Measurements from ENCODE around the gene ITSN2.
A peak's percentile ranks its signal among the peaks of the same experiment; 100 is the strongest.

The ITSN2 gene

GRCh38 chr2:24332791-24333540, 27.4 kb downstream of the ITSN2 start:
- no peak overlapping the region for H3K27ac Mint-ChIP-seq
- H3K27me3 Mint-ChIP-seq: no peaks in the 10 kb centered on the region
- peaks cover 60% of the 10 kb centered on the region for H3K4me1 Mint-ChIP-seq (ENCODE audit: low read depth)
- peaks cover 5% of the 10 kb centered on the region for H3K36me3 Mint-ChIP-seq (ENCODE audit: low read depth)
- no peak overlapping the region for H3K4me3 Mint-ChIP-seq
- DNase-seq: no peak
- no peaks in the 10 kb centered on the region for H3K9me3 Mint-ChIP-seq

GRCh38 chr2:24330161-24330560, 30.2 kb downstream of the ITSN2 start:
- Mint-ChIP-seq H3K36me3 (ENCODE audit: low read depth) (peaks cover 9% of the 10 kb centered on the region), H3K9me3 (no peaks in the 10 kb centered on the region), H3K4me3 (no peak overlapping the region), H3K27ac (no peak overlapping the region), H3K27me3 (no peaks in the 10 kb centered on the region), H3K4me1 (ENCODE audit: low read depth) (peaks cover 50% of the 10 kb centered on the region)
- no peak for DNase-seq

- no peaks in the 10 kb centered on the region for H3K9me3 Mint-ChIP-seq
- DNase-seq: no peak
- H3K36me3 Mint-ChIP-seq (ENCODE audit: low read depth): peaks cover 11% of the 10 kb centered on the region
- H3K27ac Mint-ChIP-seq: no peak overlapping the region
- H3K27me3 Mint-ChIP-seq: no peaks in the 10 kb centered on the region
- H3K4me3 Mint-ChIP-seq: no peak overlapping the region
- H3K4me1 Mint-ChIP-seq (ENCODE audit: low read depth): peaks cover 50% of the 10 kb centered on the region
Measured at GRCh38 chr2:24329700-24330099, 30.6 kb downstream of the ITSN2 start.

GRCh38 chr2:24328010-24328409, 32.3 kb downstream of the ITSN2 start:
- no peak overlapping the region for H3K4me3 Mint-ChIP-seq
- H3K4me1 Mint-ChIP-seq (ENCODE audit: low read depth): peaks cover 40% of the 10 kb centered on the region
- no peak for DNase-seq
- H3K27ac Mint-ChIP-seq: no peak overlapping the region
- H3K27me3 Mint-ChIP-seq: no peaks in the 10 kb centered on the region
- H3K36me3 Mint-ChIP-seq (ENCODE audit: low read depth): peaks cover 16% of the 10 kb centered on the region
- H3K9me3 Mint-ChIP-seq: no peaks in the 10 kb centered on the region

GRCh38 chr2:24317491-24317920, 42.8 kb downstream of the ITSN2 start:
- peaks cover 50% of the 10 kb centered on the region for H3K4me1 Mint-ChIP-seq (ENCODE audit: low read depth)
- no peaks in the 10 kb centered on the region for H3K27me3 Mint-ChIP-seq
- H3K4me3 Mint-ChIP-seq: no peak overlapping the region
- peaks cover 29% of the 10 kb centered on the region for H3K36me3 Mint-ChIP-seq (ENCODE audit: low read depth)
- no peak for DNase-seq
- H3K9me3 Mint-ChIP-seq: no peaks in the 10 kb centered on the region
- peak overlapping the region; percentile 1 for H3K27ac Mint-ChIP-seq

GRCh38 chr2:24315669-24316068, 44.7 kb downstream of the ITSN2 start:
- H3K9me3 Mint-ChIP-seq: no peaks in the 10 kb centered on the region
- H3K27ac Mint-ChIP-seq: peak overlapping the region; percentile 77
- no peak for DNase-seq
- no peaks in the 10 kb centered on the region for H3K27me3 Mint-ChIP-seq
- H3K4me3 Mint-ChIP-seq: peak overlapping the region; percentile 7
- H3K4me1 Mint-ChIP-seq (ENCODE audit: low read depth): peaks cover 50% of the 10 kb centered on the region
- peaks cover 41% of the 10 kb centered on the region for H3K36me3 Mint-ChIP-seq (ENCODE audit: low read depth)

- no peak for DNase-seq
- no peaks in the 10 kb centered on the region for H3K9me3 Mint-ChIP-seq
- peak overlapping the region; percentile 61 for H3K27ac Mint-ChIP-seq
- H3K36me3 Mint-ChIP-seq (ENCODE audit: low read depth): peaks cover 45% of the 10 kb centered on the region
- H3K4me1 Mint-ChIP-seq (ENCODE audit: low read depth): peaks cover 43% of the 10 kb centered on the region
- no peaks in the 10 kb centered on the region for H3K27me3 Mint-ChIP-seq
- H3K4me3 Mint-ChIP-seq: no peak overlapping the region
Measured at GRCh38 chr2:24313744-24314632, 46.3 kb downstream of the ITSN2 start.

- peaks cover 79% of the 10 kb centered on the region for H3K36me3 Mint-ChIP-seq (ENCODE audit: low read depth)
- no peak for DNase-seq
- H3K27ac Mint-ChIP-seq: no peak overlapping the region
- no peaks in the 10 kb centered on the region for H3K4me1 Mint-ChIP-seq (ENCODE audit: low read depth)
- no peak overlapping the region for H3K4me3 Mint-ChIP-seq
- H3K9me3 Mint-ChIP-seq: no peaks in the 10 kb centered on the region
- H3K27me3 Mint-ChIP-seq: no peaks in the 10 kb centered on the region
Measured at GRCh38 chr2:24307961-24308360, 52.4 kb downstream of the ITSN2 start.

GRCh38 chr2:24304631-24305030, 55.7 kb downstream of the ITSN2 start:
- DNase-seq: no peak
- Mint-ChIP-seq H3K27ac (no peak overlapping the region), H3K4me3 (no peak overlapping the region), H3K9me3 (no peaks in the 10 kb centered on the region), H3K4me1 (ENCODE audit: low read depth) (no peaks in the 10 kb centered on the region), H3K36me3 (ENCODE audit: low read depth) (peaks cover 82% of the 10 kb centered on the region), H3K27me3 (no peaks in the 10 kb centered on the region)

- Mint-ChIP-seq H3K9me3 (no peaks in the 10 kb centered on the region), H3K27ac (no peak overlapping the region), H3K4me3 (no peak overlapping the region), H3K4me1 (ENCODE audit: low read depth) (no peaks in the 10 kb centered on the region), H3K36me3 (ENCODE audit: low read depth) (peaks cover 81% of the 10 kb centered on the region), H3K27me3 (no peaks in the 10 kb centered on the region)
- no peak for DNase-seq
Measured at GRCh38 chr2:24304098-24304497, 56.2 kb downstream of the ITSN2 start.

GRCh38 chr2:24301599-24301998, 58.7 kb downstream of the ITSN2 start:
- Mint-ChIP-seq H3K36me3 (ENCODE audit: low read depth) (peaks cover 80% of the 10 kb centered on the region), H3K9me3 (no peaks in the 10 kb centered on the region), H3K4me1 (ENCODE audit: low read depth) (peaks cover 3% of the 10 kb centered on the region), H3K27me3 (no peaks in the 10 kb centered on the region), H3K27ac (no peak overlapping the region), H3K4me3 (no peak overlapping the region)
- DNase-seq: no peak

- no peaks in the 10 kb centered on the region for H3K9me3 Mint-ChIP-seq
- peaks cover 89% of the 10 kb centered on the region for H3K36me3 Mint-ChIP-seq (ENCODE audit: low read depth)
- H3K27me3 Mint-ChIP-seq: no peaks in the 10 kb centered on the region
- H3K27ac Mint-ChIP-seq: peak overlapping the region; percentile 4
- no peak overlapping the region for H3K4me3 Mint-ChIP-seq
- DNase-seq: no peak
- peaks cover 3% of the 10 kb centered on the region for H3K4me1 Mint-ChIP-seq (ENCODE audit: low read depth)
Measured at GRCh38 chr2:24297663-24298062, 62.7 kb downstream of the ITSN2 start.

- Mint-ChIP-seq H3K9me3 (no peaks in the 10 kb centered on the region), H3K36me3 (ENCODE audit: low read depth) (peaks cover 60% of the 10 kb centered on the region)
Measured at GRCh38 chr2:24287171-24287570, 73.2 kb downstream of the ITSN2 start.

GRCh38 chr2:24285484-24286152, 74.7 kb downstream of the ITSN2 start:
- Mint-ChIP-seq H3K27me3 (no peaks in the 10 kb centered on the region), H3K9me3 (no peaks in the 10 kb centered on the region), H3K27ac (no peak overlapping the region), H3K4me3 (no peak overlapping the region), H3K36me3 (ENCODE audit: low read depth) (peaks cover 48% of the 10 kb centered on the region), H3K4me1 (ENCODE audit: low read depth) (peaks cover 12% of the 10 kb centered on the region)
- no peak for DNase-seq

More at GRCh38 chr2:24287171-24287570, 73.2 kb downstream of the ITSN2 start:
- Mint-ChIP-seq H3K4me1 (ENCODE audit: low read depth) (peaks cover 12% of the 10 kb centered on the region), H3K27me3 (no peaks in the 10 kb centered on the region), H3K4me3 (no peak overlapping the region), H3K27ac (no peak overlapping the region)
- DNase-seq: no peak

Data from activated T-cell treated with anti-CD3 and anti-CD28 coated beads, Interleukin-2, amount 50 U/mL, for 24 hours (primary cell).